Transverse colon (tissue), 4 donors: ENCODE data around the gene CDH22. TPM values are rescaled to one million over a fixed set of nuclear protein-coding genes. Genes with fewer than 3 reads are reported as not detected.
A peak's percentile ranks its signal among the peaks of the same experiment; 100 is the strongest.

Experiments
- DNase-seq: peaks from one replicate; pipeline ENCODE4 v3.0.0-alpha.2; 2019
- H3K27ac ChIP-seq, 4 donors: fragments of 200-600 bp; sonication (generic); 2 replicates each; pipeline ENCODE4 v1.5.1; 2016 to 2018; ENCODE audit warnings: inconsistent platforms in 4 of 4
- H3K27me3 ChIP-seq: fragments of 200-600 bp; sonication (generic); 2 replicates; pipeline ENCODE4 v1.5.1; 2017; ENCODE audit warnings: inconsistent platforms
- H3K36me3 ChIP-seq, 4 donors: fragments of 200-600 bp; sonication (generic); 2 replicates each; pipeline ENCODE4 v1.5.1; 2017 to 2019; ENCODE audit warnings: inconsistent platforms in 4 of 4
- H3K4me1 ChIP-seq, 4 donors: fragments of 200-600 bp; sonication (generic); 2 replicates each; pipeline ENCODE4 v1.5.1; 2017 to 2020; ENCODE audit warnings: inconsistent platforms in 4 of 4
- H3K4me3 ChIP-seq, 4 donors: fragments of 200-600 bp; sonication (generic); 1 replicate in 1 of 4; 2 replicates in 3 of 4; pipeline versions ENCODE4 v1.5.1 to v1.6.1; 2017 to 2019; ENCODE audit warnings: inconsistent platforms in 4 of 4
- H3K9me3 ChIP-seq, 2 donors: fragments of 200-600 bp; sonication (generic); 2 replicates each; pipeline ENCODE4 v1.5.1; 2017 to 2019; ENCODE audit warnings: inconsistent platforms in 2 of 2
- CTCF ChIP-seq, 5 experiments: fragments of 200-600 bp in 3 of 5; fragments of 450-650 bp in 2 of 5; sonication (generic) in 3 of 5; IDR thresholded peaks; 1 replicate in 2 of 5; 2 replicates in 3 of 5; pipeline ENCODE4 v1.5.1; 2016 to 2017; ENCODE audit warnings: antibody characterized with exemption in 5 of 5, inconsistent platforms in 3 of 5, mild to moderate bottlenecking in 2 of 5, moderate library complexity in 1 of 5
- EP300 ChIP-seq: sonication (generic); formaldehyde crosslinking; IDR thresholded peaks from one replicate; pipeline ENCODE4 v1.6.1; 2017; ENCODE audit warnings: antibody characterized with exemption, low read depth
- POLR2A ChIP-seq: fragments of 450-650 bp; IDR thresholded peaks from one replicate; pipeline ENCODE4 v1.6.1; 2016; ENCODE audit warnings: antibody characterized with exemption, mild to moderate bottlenecking, moderate library complexity
- POLR2AphosphoS5 ChIP-seq, 3 donors: sonication (generic); formaldehyde crosslinking; IDR thresholded peaks; one replicate each; pipeline ENCODE4 v1.6.1; 2016; ENCODE audit warnings: antibody characterized with exemption in 3 of 3
- WGBS, 2 donors: methylation state at CpG; one replicate each; pipeline ENCODE4 v1.1.5; 2018; ENCODE audit warnings: low coverage in 1 of 2; 5-methylcytosine and 5-hydroxymethylcytosine counted together
- in situ Hi-C, 4 donors: fragments of 200-750 bp; cut with MboI; loops; one replicate each; pipeline versions ENCODE4 v1.15.0 to v1.15.1; 2017; ENCODE audit warnings: low sequenced_read_pairs in 3 of 4, low pct_ligation_motif_present in 1 of 4, low pct_unique_long_range_greater_than_20kb in 1 of 4
- intact Hi-C: fragments of 100-400 bp; cut with DNase I; formaldehyde crosslinking; loops from one replicate; pipeline ENCODE4 v1.15.1; 2023; ENCODE audit warnings: low total_unique reads
- total RNA-seq, 4 donors: library from RNA; depleted of rRNA; stranded (reverse); fragments of >200 nt; gene quantifications; one replicate each; pipeline ENCODE4 v1.1.0, GENCODE V29; 2016

CDH22 gene
- total RNA-seq, 4 donors from 2014 or later = not detected

GRCh38 chr20:46151936-46152335 lies 156.4 kb downstream of the CDH22 start:
- no peak for DNase-seq
- Histone ChIP-seq H3K27ac (no peak overlapping the region), H3K4me3 (no peak overlapping the region), H3K27me3 (peaks cover 20% of the 10 kb centered on the region), H3K36me3 (no peaks in the 10 kb centered on the region), H3K9me3 (no peaks in the 10 kb centered on the region), H3K4me1 (no peaks in the 10 kb centered on the region)
- WGBS, 2 donors = 67% methylated on average over 7 of the region's 7 CpGs; no CpG with 5 or more reads in 1 of the 2 donors
- TF ChIP-seq CTCF (IDR thresholded peaks at IDR 0.05) = peak in 2 of 5 experiments; percentile 23 to 30
- no peak for TF ChIP-seq POLR2AphosphoS5 (IDR thresholded peaks at IDR 0.05)
- intact Hi-C loops (no loop called here), in situ Hi-C loops (no loop called here)

- no peaks in the 10 kb centered on the region for H3K36me3 ChIP-seq
- peaks cover 20% of the 10 kb centered on the region for H3K27me3 ChIP-seq
- no peaks in the 10 kb centered on the region for H3K4me1 ChIP-seq
- no peak overlapping the region for H3K27ac ChIP-seq
- intact Hi-C loops (no loop called here), in situ Hi-C loops (no loop called here)
- 53% methylated on average over 5 of the region's 5 CpGs; no CpG with 5 or more reads in 1 of the 2 donors for WGBS, 2 donors
- H3K9me3 ChIP-seq = no peaks in the 10 kb centered on the region
- no peak for DNase-seq
- H3K4me3 ChIP-seq = no peak overlapping the region
- TF ChIP-seq POLR2AphosphoS5 (IDR thresholded peaks at IDR 0.05) (no peak), EP300 (no peak), POLR2A (no peak), CTCF (IDR thresholded peaks at IDR 0.05) (no peak)
Measured at GRCh38 chr20:46150943-46151342, 157.4 kb downstream of the CDH22 start.

GRCh38 chr20:46148313-46149208 lies 159.7 kb downstream of the CDH22 start:
- intact Hi-C loops (no loop called here), in situ Hi-C loops (no loop called here)
- Histone ChIP-seq H3K27ac (no peak overlapping the region), H3K4me3 (no peak overlapping the region), H3K36me3 (no peaks in the 10 kb centered on the region), H3K9me3 (no peaks in the 10 kb centered on the region), H3K27me3 (peaks cover 27% of the 10 kb centered on the region), H3K4me1 (no peaks in the 10 kb centered on the region)
- no peak for TF ChIP-seq EP300
- TF ChIP-seq POLR2A = no peak
- TF ChIP-seq POLR2AphosphoS5 (IDR thresholded peaks at IDR 0.05) = no peak
- TF ChIP-seq CTCF (IDR thresholded peaks at IDR 0.05) = no peak
- no peak for DNase-seq
- WGBS, 2 donors = 66% methylated on average over 14 of the region's 14 CpGs; no CpG with 5 or more reads in 1 of the 2 donors

- WGBS, 2 donors = 50% methylated on average over 3 of the region's 3 CpGs; no CpG with 5 or more reads in 1 of the 2 donors
- Histone ChIP-seq H3K36me3 (no peaks in the 10 kb centered on the region), H3K4me1 (no peaks in the 10 kb centered on the region), H3K9me3 (no peaks in the 10 kb centered on the region), H3K4me3 (no peak overlapping the region), H3K27ac (no peak overlapping the region), H3K27me3 (peaks cover 39% of the 10 kb centered on the region)
- TF ChIP-seq EP300 = no peak
- TF ChIP-seq CTCF (IDR thresholded peaks at IDR 0.05) = no peak
- no peak for TF ChIP-seq POLR2A
- no peak for TF ChIP-seq POLR2AphosphoS5 (IDR thresholded peaks at IDR 0.05)
- intact Hi-C loops (no loop called here), in situ Hi-C loops (no loop called here)
- DNase-seq = no peak
Measured at GRCh38 chr20:46145713-46146112, 162.6 kb downstream of the CDH22 start.
